Endothelial cell of umbilical vein (primary cell): ENCODE results near the gene ZNF234. TPM values are rescaled to one million over a fixed set of nuclear protein-coding genes. Genes with fewer than 3 reads are reported as not detected.

ENCODE experiments used
- BruUV-seq: library from RNA; stranded (reverse); fragments of 400-500 nt; replicated peaks from 2 replicates; lab custom pipeline; 2021; lab: Mats Ljungman, UMichigan
- CTCF ChIA-PET: fragments of 300-600, 350-600 bp; sonication (Branson Sonifier 250); formaldehyde crosslinking; loops from one replicate; lab custom pipeline; 2021; ENCODE audit warnings: antibody characterized with exemption, inconsistent platforms; lab: Charles Lee
- POLR2A ChIA-PET: fragments of 300-600, 350-600 bp; sonication (Branson Sonifier 250); formaldehyde crosslinking; loops from one replicate; lab custom pipeline; 2021; ENCODE audit warnings: antibody characterized with exemption, inconsistent platforms; lab: Charles Lee
- DNase-seq: peaks from one replicate; pipeline ENCODE4 v3.0.0-alpha.2; 2011; ENCODE audit warnings: low read depth, low spot score
- FAIRE-seq: peaks from 2 replicates; lab custom pipeline; 2011; peaks lifted over from hg19 to GRCh38; lab: Jason Lieb, UNC
- H2AFZ ChIP-seq: 2 replicates; pipeline ENCODE4 v1.6.0; 2012; ENCODE audit warnings: low read depth, low read length, control low read depth, inconsistent platforms
- H3K27ac ChIP-seq: 2 replicates; pipeline ENCODE4 v1.5.1; 2011; ENCODE audit warnings: low read depth, mild to moderate bottlenecking, control low read depth, low read length, moderate library complexity; ENCODE audit not compliant: insufficient read depth
- H3K27me3 ChIP-seq, 2 experiments: 2 replicates each; pipeline versions ENCODE4 v1.6.0 to v1.6.1; 2011; ENCODE audit warnings: low read length in 2 of 2, mixed read lengths in 1 of 2; ENCODE audit not compliant: control insufficient read depth in 2 of 2, insufficient read depth in 2 of 2
- H3K36me3 ChIP-seq, 2 experiments: 2 replicates in 1 of 2; 3 replicates in 1 of 2; pipeline ENCODE4 v1.5.1; 2011; ENCODE audit warnings: low read length in 2 of 2, mild to moderate bottlenecking in 1 of 2, moderate library complexity in 1 of 2; ENCODE audit not compliant: control insufficient read depth in 2 of 2, insufficient read depth in 2 of 2; ENCODE audit errors: extremely low read depth in 1 of 2
- H3K4me1 ChIP-seq: 3 replicates; pipeline ENCODE4 v1.5.1; 2011; ENCODE audit warnings: mild to moderate bottlenecking, low read length; ENCODE audit not compliant: control insufficient read depth, insufficient read depth; ENCODE audit errors: extremely low read depth
- H3K4me2 ChIP-seq: 2 replicates; pipeline ENCODE4 v1.6.1; 2011; ENCODE audit warnings: low read length, control low read depth, mixed read lengths; ENCODE audit not compliant: insufficient read depth
- H3K4me3 ChIP-seq, 3 experiments: fragments of 200-600 bp in 1 of 3; sonication (generic), shearing (Covaris generic) in 1 of 3; replicated peaks in 1 of 3; 2 replicates each; pipeline ENCODE4 v1.5.1; 2011 to 2016; ENCODE audit warnings: control low read depth in 3 of 3, low read length in 3 of 3, mild to moderate bottlenecking in 2 of 3, inconsistent platforms in 1 of 3, low read depth in 1 of 3, moderate library complexity in 1 of 3; ENCODE audit not compliant: insufficient read depth in 1 of 3
- H3K79me2 ChIP-seq: 2 replicates; pipeline ENCODE4 v1.6.0; 2012; ENCODE audit warnings: low read length, inconsistent platforms; ENCODE audit not compliant: control insufficient read depth, insufficient read depth
- H3K9ac ChIP-seq: replicated peaks from 2 replicates; pipeline ENCODE3; 2011; ENCODE audit warnings: low read length, control low read depth; ENCODE audit not compliant: insufficient read depth; ENCODE audit errors: extremely low read depth
- H3K9me1 ChIP-seq: replicated peaks from 3 replicates; pipeline ENCODE4 v1.6.0; 2011; ENCODE audit warnings: mild to moderate bottlenecking, low read length; ENCODE audit not compliant: control insufficient read depth, insufficient read depth; ENCODE audit errors: extremely low read depth
- H3K9me3 ChIP-seq: replicated peaks from 2 replicates; pipeline ENCODE4 v1.5.1; 2012; ENCODE audit warnings: low read length, inconsistent platforms; ENCODE audit not compliant: control insufficient read depth, insufficient read depth
- H4K20me1 ChIP-seq: replicated peaks from 2 replicates; pipeline ENCODE3; 2011; ENCODE audit warnings: mild to moderate bottlenecking, low read length; ENCODE audit not compliant: control insufficient read depth, insufficient read depth; ENCODE audit errors: extremely low read depth
- EZH2 ChIP-seq: IDR thresholded peaks from 2 replicates; pipeline ENCODE4 v1.6.1; 2012; ENCODE audit warnings: borderline replicate concordance, low read depth, mild to moderate bottlenecking, moderate library complexity, low read length, inconsistent platforms; ENCODE audit not compliant: severe bottlenecking
- FOS ChIP-seq: IDR thresholded peaks from 2 replicates; pipeline ENCODE4 v1.6.1; 2011; ENCODE audit warnings: mild to moderate bottlenecking, low read length, moderate library complexity, borderline replicate concordance; ENCODE audit not compliant: insufficient read depth
- GATA2 ChIP-seq: IDR thresholded peaks from 2 replicates; pipeline ENCODE4 v1.7.0; 2011; ENCODE audit warnings: low read depth, mild to moderate bottlenecking, moderate library complexity, mixed read lengths, low read length; ENCODE audit not compliant: insufficient read length, insufficient read depth
- JUN ChIP-seq: IDR thresholded peaks from 2 replicates; pipeline ENCODE4 v1.6.1; 2011; ENCODE audit warnings: borderline replicate concordance, low read depth; ENCODE audit not compliant: insufficient read length, insufficient read depth
- MYC ChIP-seq: IDR thresholded peaks from one replicate; pipeline ENCODE4 v1.6.1; 2011; ENCODE audit warnings: mild to moderate bottlenecking, low read depth, low read length
- POLR2A ChIP-seq: IDR thresholded peaks from 2 replicates; pipeline ENCODE4 v1.6.1; 2012; ENCODE audit warnings: low read depth, mild to moderate bottlenecking, control low read depth, low read length
- POLR2AphosphoS5 ChIP-seq: IDR thresholded peaks from 2 replicates; pipeline ENCODE4 v1.6.1; 2012; ENCODE audit warnings: low read depth, mild to moderate bottlenecking, control low read depth, low read length, moderate library complexity; ENCODE audit not compliant: insufficient read depth
- dilution Hi-C: fragments of 300-500 bp; cut with MboI; formaldehyde crosslinking; loops from one replicate; pipeline ENCODE4 v1.15.0; 2019; ENCODE audit warnings: low sequenced_read_pairs; ENCODE audit not compliant: extremely low pct_ligation_motif_present
- intact Hi-C: fragments of 100-400 bp; cut with micrococcal nuclease; formaldehyde crosslinking; loops from one replicate; pipeline ENCODE4 v1.10.0; 2022
- polyA plus RNA-seq, 4 experiments: library from polyadenylated mRNA; depleted of rRNA in 3 of 4; stranded (reverse) in 3 of 4; unstranded in 1 of 4; fragments of >200 nt; gene quantifications; 2 replicates each; pipeline versions ENCODE4 v1.2.1 to v1.2.3, GENCODE V29; 2011 to 2012; ENCODE audit warnings: missing spikeins in 1 of 4
- total RNA-seq: library from RNA; stranded (reverse); gene quantifications from 2 replicates; pipeline ENCODE4 v1.2.3, GENCODE V29; 2021
- TF ChIP-seq, protein P1 (sequence below): IDR thresholded peaks from 2 replicates; pipeline ENCODE4 v1.6.1; 2011; ENCODE audit not compliant: insufficient read depth, insufficient read length
- TF ChIP-seq, protein P2 (sequence below), 2 donors: IDR thresholded peaks; 1 replicate in 1 of 2; 2 replicates in 1 of 2; pipeline ENCODE4 v1.5.1; 2011; ENCODE audit warnings: low read length in 2 of 2, mild to moderate bottlenecking in 2 of 2, moderate library complexity in 2 of 2, control low read depth in 1 of 2, inconsistent platforms in 1 of 2, low read depth in 1 of 2; ENCODE audit not compliant: insufficient read depth in 1 of 2; ENCODE audit errors: extremely low read depth in 1 of 2

The ZNF234 gene
- total and polyA plus RNA-seq, 2 donors (not counting 3 experiments of a cell fraction or from before 2014, with no cell fraction given) = 2.5 to 11.9 TPM

DNA sequence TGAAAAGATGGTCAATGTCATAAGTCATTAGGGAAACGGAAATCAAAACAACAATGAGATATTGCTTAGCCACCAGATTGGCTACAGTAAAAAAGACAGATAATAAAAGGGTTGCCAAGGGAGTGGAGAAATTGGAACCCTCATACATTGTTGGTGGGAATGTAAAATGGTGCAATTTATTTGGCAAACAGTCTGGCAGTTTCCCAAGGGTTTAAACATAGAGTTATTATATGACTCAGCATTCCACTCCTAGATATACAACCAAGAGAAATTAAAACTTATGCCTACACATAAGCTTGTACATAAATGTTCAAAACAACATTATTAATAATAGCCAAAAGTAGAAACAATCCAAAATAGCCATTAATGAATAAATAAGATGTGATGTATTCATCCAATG, 61.1 kb downstream of the ZNF234 start:
- no peaks in the 10 kb centered on the region for H3K36me3 ChIP-seq
- ChIA-PET POLR2A (no interaction called here), CTCF (no interaction called here)
- no peaks in the 10 kb centered on the region for H4K20me1 ChIP-seq
- TF ChIP-seq EZH2 = no peak
- no peak for TF ChIP-seq FOS
- TF ChIP-seq, protein P1, sequence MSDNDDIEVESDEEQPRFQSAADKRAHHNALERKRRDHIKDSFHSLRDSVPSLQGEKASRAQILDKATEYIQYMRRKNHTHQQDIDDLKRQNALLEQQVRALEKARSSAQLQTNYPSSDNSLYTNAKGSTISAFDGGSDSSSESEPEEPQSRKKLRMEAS = no peak
- TF ChIP-seq JUN = no peak
- no peak for TF ChIP-seq POLR2AphosphoS5
- TF ChIP-seq, protein P2, sequence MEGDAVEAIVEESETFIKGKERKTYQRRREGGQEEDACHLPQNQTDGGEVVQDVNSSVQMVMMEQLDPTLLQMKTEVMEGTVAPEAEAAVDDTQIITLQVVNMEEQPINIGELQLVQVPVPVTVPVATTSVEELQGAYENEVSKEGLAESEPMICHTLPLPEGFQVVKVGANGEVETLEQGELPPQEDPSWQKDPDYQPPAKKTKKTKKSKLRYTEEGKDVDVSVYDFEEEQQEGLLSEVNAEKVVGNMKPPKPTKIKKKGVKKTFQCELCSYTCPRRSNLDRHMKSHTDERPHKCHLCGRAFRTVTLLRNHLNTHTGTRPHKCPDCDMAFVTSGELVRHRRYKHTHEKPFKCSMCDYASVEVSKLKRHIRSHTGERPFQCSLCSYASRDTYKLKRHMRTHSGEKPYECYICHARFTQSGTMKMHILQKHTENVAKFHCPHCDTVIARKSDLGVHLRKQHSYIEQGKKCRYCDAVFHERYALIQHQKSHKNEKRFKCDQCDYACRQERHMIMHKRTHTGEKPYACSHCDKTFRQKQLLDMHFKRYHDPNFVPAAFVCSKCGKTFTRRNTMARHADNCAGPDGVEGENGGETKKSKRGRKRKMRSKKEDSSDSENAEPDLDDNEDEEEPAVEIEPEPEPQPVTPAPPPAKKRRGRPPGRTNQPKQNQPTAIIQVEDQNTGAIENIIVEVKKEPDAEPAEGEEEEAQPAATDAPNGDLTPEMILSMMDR (IDR thresholded peaks at IDR 0.05; ENCODE audit: extremely low read depth in 1 of 2, insufficient read depth in 1 of 2, low read depth in 1 of 2, low read length in 2 of 2) = no peak
- no peak for TF ChIP-seq MYC
- no peak for TF ChIP-seq GATA2
- no peak for TF ChIP-seq POLR2A
- H3K9me3 ChIP-seq = no peaks in the 10 kb centered on the region
- no peak overlapping the region for H3K27ac ChIP-seq
- H3K27me3 ChIP-seq = no peaks in the 10 kb centered on the region
- intact Hi-C loops (no loop called here), dilution Hi-C loops (no loop called here)
- no peaks in the 10 kb centered on the region for H3K79me2 ChIP-seq
- H3K4me2 ChIP-seq = no peak overlapping the region
- H3K4me3 ChIP-seq = no peak overlapping the region
- H3K9me1 ChIP-seq = no peaks in the 10 kb centered on the region
- H3K4me1 ChIP-seq = no peaks in the 10 kb centered on the region
- no peak overlapping the region for H3K9ac ChIP-seq
- H2AFZ ChIP-seq = no peak overlapping the region
- FAIRE-seq = no peak
- DNase-seq = no peak
- BruUV-seq = no TSS peak
